HCT116 (cell line): Measurements from ENCODE around the gene AEBP1. TPM values are rescaled to one million over a fixed set of nuclear protein-coding genes. Genes with fewer than 3 reads are reported as not detected.

Experiments
- ATAC-seq: fragments of 200-7000 bp; cut with Tn5 transposase; 2 replicates; pipeline ENCODE4 v1.9.1; 2020; ENCODE audit warnings: mild to moderate bottlenecking, moderate library complexity
- BruUV-seq: library from RNA; stranded (reverse); fragments of 400-500 nt; replicated peaks from 2 replicates; lab custom pipeline; 2021; lab: Mats Ljungman, UMichigan
- CTCF ChIA-PET: fragments of 300-600 bp; sonication (Branson Sonifier 250); formaldehyde crosslinking; loops from one replicate; lab custom pipeline; 2021; ENCODE audit warnings: antibody characterized with exemption; lab: Charles Lee
- POLR2A ChIA-PET: fragments of 300-600, 350-600 bp; sonication (Branson Sonifier 250); formaldehyde crosslinking; loops from one replicate; lab custom pipeline; 2021; ENCODE audit warnings: antibody characterized with exemption; lab: Charles Lee
- RAD21 ChIA-PET, 2 experiments: fragments of 300-600 bp; sonication (Branson Sonifier 250); formaldehyde crosslinking; loops; one replicate each; lab custom pipeline; 2023; ENCODE audit warnings: low total read pairs in 2 of 2; ENCODE audit not compliant: uncharacterized antibody in 2 of 2, unreplicated experiment in 2 of 2, low non-redundant PET in 1 of 2; lab: Charles Lee
- DNase-seq: peaks from one replicate; pipeline ENCODE4 v3.0.0-alpha.2; 2010; ENCODE audit warnings: low read depth, low spot score
- H2AFZ ChIP-seq: fragments of 200-600 bp; shearing (Covaris generic), sonication (generic); 2 replicates; pipeline ENCODE4 v1.6.1; 2017; ENCODE audit warnings: low read depth, mixed run types, mixed read lengths, antibody characterized with exemption, low read length; ENCODE audit not compliant: poor library complexity, severe bottlenecking
- H3K27ac ChIP-seq: 2 replicates; pipeline ENCODE4 v1.5.1; 2012; ENCODE audit warnings: low read depth, low read length
- H3K27me3 ChIP-seq: fragments of 200-600 bp; sonication (generic); 2 replicates; pipeline ENCODE4 v1.6.1; 2016; ENCODE audit warnings: mixed run types, low read length, mixed read lengths; ENCODE audit not compliant: insufficient read depth
- H3K36me3 ChIP-seq, 2 experiments: fragments of 200-500 bp in 1 of 2; fragments of 200-600 bp in 1 of 2; sonication (Bioruptor generic) in 1 of 2; sonication (generic) in 1 of 2; 2 replicates each; pipeline versions ENCODE4 v1.5.1 to v1.6.1; 2014 to 2016; ENCODE audit warnings: low read length in 2 of 2, inconsistent platforms in 1 of 2, mixed read lengths in 1 of 2, mixed run types in 1 of 2; ENCODE audit not compliant: insufficient read depth in 2 of 2, control insufficient read depth in 1 of 2
- H3K4me1 ChIP-seq, 2 experiments: fragments of 200-600 bp in 1 of 2; sonication (generic) in 1 of 2; 2 replicates each; pipeline versions ENCODE4 v1.5.1 to v1.6.1; 2012 to 2017; ENCODE audit warnings: low read length in 2 of 2, inconsistent platforms in 1 of 2, mild to moderate bottlenecking in 1 of 2, mixed read lengths in 1 of 2, mixed run types in 1 of 2, moderate library complexity in 1 of 2; ENCODE audit not compliant: insufficient read depth in 2 of 2, control insufficient read depth in 1 of 2
- H3K4me2 ChIP-seq: fragments of 200-600 bp; sonication (generic); 2 replicates; pipeline ENCODE4 v1.6.1; 2017; ENCODE audit warnings: mixed run types, low read length, mixed read lengths
- H3K4me3 ChIP-seq, 2 experiments: fragments of 200-600 bp in 1 of 2; sonication (generic) in 1 of 2; replicated peaks in 1 of 2; 2 replicates each; pipeline ENCODE4 v1.5.1; 2011 to 2016; ENCODE audit warnings: low read length in 2 of 2, control low read depth in 1 of 2, low read depth in 1 of 2, mild to moderate bottlenecking in 1 of 2, mixed read lengths in 1 of 2, mixed run types in 1 of 2
- H3K79me2 ChIP-seq: fragments of 200-600 bp; sonication (generic); 2 replicates; pipeline ENCODE4 v1.6.1; 2017; ENCODE audit warnings: mild to moderate bottlenecking, mixed run types, low read length, moderate library complexity, mixed read lengths; ENCODE audit not compliant: insufficient read depth
- H3K9ac ChIP-seq: fragments of 200-600 bp; sonication (generic); 2 replicates; pipeline ENCODE4 v1.6.1; 2016; ENCODE audit warnings: low read length, mixed read lengths
- H3K9me2 ChIP-seq: fragments of 200-600 bp; sonication (generic), shearing (Covaris generic); 2 replicates; pipeline ENCODE4 v1.6.1; 2017; ENCODE audit warnings: mixed run types, mild to moderate bottlenecking, moderate library complexity; ENCODE audit not compliant: insufficient read depth
- H3K9me3 ChIP-seq, 2 experiments: fragments of 200-500 bp in 1 of 2; fragments of 200-600 bp in 1 of 2; sonication (Bioruptor generic) in 1 of 2; sonication (generic) in 1 of 2; 2 replicates each; pipeline ENCODE4 v1.6.1; 2014 to 2017; ENCODE audit warnings: low read length in 2 of 2, mixed read lengths in 2 of 2, inconsistent platforms in 1 of 2, low read depth in 1 of 2, mild to moderate bottlenecking in 1 of 2, mixed run types in 1 of 2, moderate library complexity in 1 of 2; ENCODE audit not compliant: control insufficient read depth in 1 of 2, insufficient read depth in 1 of 2
- H4K20me1 ChIP-seq: fragments of 200-600 bp; sonication (generic), shearing (Covaris generic); 2 replicates; pipeline ENCODE4 v1.6.1; 2017; ENCODE audit warnings: mixed run types, mild to moderate bottlenecking, moderate library complexity; ENCODE audit not compliant: insufficient read depth
- ATF3 ChIP-seq: IDR thresholded peaks from 2 replicates; pipeline ENCODE4 v1.6.1; 2012
- EZH2 ChIP-seq: fragments of 200-600 bp; sonication (generic); IDR thresholded peaks from 2 replicates; pipeline ENCODE4 v1.6.1; 2017; ENCODE audit warnings: antibody characterized with exemption, mixed run types
- EZH2phosphoT487 ChIP-seq: fragments of 200-600 bp; IDR thresholded peaks from 2 replicates; pipeline ENCODE4 v1.6.1; 2018; ENCODE audit warnings: antibody characterized with exemption, borderline replicate concordance
- JUND ChIP-seq: IDR thresholded peaks from 2 replicates; pipeline ENCODE4 v1.6.1; 2012
- POLR2AphosphoS5 ChIP-seq: IDR thresholded peaks from 2 replicates; pipeline ENCODE4 v1.6.1; 2011; ENCODE audit warnings: mild to moderate bottlenecking, low read depth, low read length, moderate library complexity
- REST ChIP-seq: IDR thresholded peaks from 2 replicates; pipeline ENCODE4 v1.6.1; 2012; ENCODE audit warnings: low read depth
- YY1 ChIP-seq: IDR thresholded peaks from 2 replicates; pipeline ENCODE4 v1.6.1; 2011; ENCODE audit warnings: low read length, low read depth, moderate library complexity, mild to moderate bottlenecking; ENCODE audit not compliant: insufficient replicate concordance; ENCODE audit errors: extremely low read depth
- ZBTB33 ChIP-seq: IDR thresholded peaks from 2 replicates; pipeline ENCODE4 v1.6.1; 2011; ENCODE audit warnings: mild to moderate bottlenecking, low read length, moderate library complexity; ENCODE audit not compliant: insufficient replicate concordance; ENCODE audit errors: extremely low read depth
- ZFX ChIP-seq: fragments of 450-650 bp; IDR thresholded peaks from 2 replicates; pipeline ENCODE4 v1.6.1; 2017
- intact Hi-C: fragments of 100-400 bp; cut with micrococcal nuclease; formaldehyde crosslinking; loops from 2 replicates; pipeline ENCODE4 v1.10.0; 2022
- total RNA-seq: library from RNA; stranded (reverse); gene quantifications from one replicate; pipeline ENCODE4 v1.2.1, GENCODE V29; 2021; ENCODE audit not compliant: unreplicated experiment

AEBP1 gene
- total RNA-seq, 1 experiment from 2014 or later, result 0.49 TPM

- no TSS peak for BruUV-seq
- Histone ChIP-seq H3K4me2 (no peak overlapping the region), H2AFZ (no peak overlapping the region), H3K4me3 (no peak overlapping the region), H3K27me3 (no peaks in the 10 kb centered on the region), H3K9ac (no peak overlapping the region), H3K36me3 (no peaks in the 10 kb centered on the region), H4K20me1 (no peaks in the 10 kb centered on the region), H3K9me2 (no peaks in the 10 kb centered on the region), H3K4me1 (peaks cover 0 to 9% of the 10 kb centered on the region in 2 experiments; a peak in 2 of 4 replicates), H3K9me3 (no peaks in the 10 kb centered on the region), H3K27ac (no peak overlapping the region), H3K79me2 (no peaks in the 10 kb centered on the region)
- DNase-seq, result no peak
- intact Hi-C loops, result no loop called here
- ATAC-seq, result no peak
- ChIA-PET CTCF (no interaction called here), RAD21 (no interaction called here), POLR2A (no interaction called here)
- no peak for TF ChIP-seq ZFX
- TF ChIP-seq REST, result no peak
- no peak for TF ChIP-seq ZBTB33
- TF ChIP-seq POLR2AphosphoS5, result no peak
- TF ChIP-seq ATF3, result no peak
- TF ChIP-seq EZH2, result no peak
- TF ChIP-seq EZH2phosphoT487, result no peak
- no peak for TF ChIP-seq JUND
- TF ChIP-seq YY1, result no peak
These were observed 47.8 kb downstream of the AEBP1 start for GRCh38 chr7:44151956-44152355.
